GM19239 (cell line): ENCODE results near the gene ROBO1.

Experiments used
- DNase-seq: peaks from one replicate; pipeline ENCODE4 v3.0.0; 2011; ENCODE audit warnings: low spot score; ENCODE audit not compliant: insufficient read length
- FAIRE-seq: peaks from 2 replicates; lab custom pipeline; 2011; peaks lifted over from hg19 to GRCh38; lab: Jason Lieb, UNC

Gene ROBO1

DNA sequence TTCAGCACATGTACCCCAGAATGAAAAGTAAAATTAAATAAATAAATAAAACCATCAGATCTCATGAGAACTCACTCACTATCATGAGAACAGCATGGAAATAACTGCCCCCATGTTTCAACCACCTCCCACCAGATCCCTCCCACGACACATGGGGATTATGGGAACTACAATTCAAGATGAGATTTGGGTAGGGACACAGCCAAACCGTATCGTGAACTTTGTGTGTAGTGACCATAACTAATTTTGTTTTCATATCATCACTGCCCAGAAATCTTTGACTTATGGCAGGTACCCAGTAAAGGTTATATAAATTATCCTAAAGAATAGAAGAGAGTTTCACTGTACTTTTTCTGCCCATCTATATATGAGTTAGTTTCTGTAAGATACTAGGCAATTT is 766.5 kb downstream of the ROBO1 start:
- DNase-seq, result no peak
- FAIRE-seq, result no peak

DNA sequence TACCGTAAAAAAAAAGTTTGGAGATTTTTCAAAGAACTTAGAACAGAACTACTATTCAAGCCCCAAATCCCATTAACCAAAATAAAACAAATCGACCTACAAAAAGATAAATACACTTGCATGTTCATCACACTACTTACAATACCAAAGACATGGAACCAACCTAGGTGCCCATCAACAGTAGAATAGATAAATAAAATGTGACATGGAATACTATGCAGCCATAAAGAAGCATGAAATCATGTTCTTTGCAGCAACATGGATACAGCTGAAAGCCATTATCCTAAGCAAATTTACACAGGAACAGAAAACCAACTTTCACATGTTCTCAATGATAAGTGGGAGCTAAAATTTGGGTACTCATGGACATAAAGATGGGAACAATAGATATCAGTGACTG is 768.7 kb downstream of the ROBO1 start:
- FAIRE-seq (no peak), DNase-seq (no peak)

DNA sequence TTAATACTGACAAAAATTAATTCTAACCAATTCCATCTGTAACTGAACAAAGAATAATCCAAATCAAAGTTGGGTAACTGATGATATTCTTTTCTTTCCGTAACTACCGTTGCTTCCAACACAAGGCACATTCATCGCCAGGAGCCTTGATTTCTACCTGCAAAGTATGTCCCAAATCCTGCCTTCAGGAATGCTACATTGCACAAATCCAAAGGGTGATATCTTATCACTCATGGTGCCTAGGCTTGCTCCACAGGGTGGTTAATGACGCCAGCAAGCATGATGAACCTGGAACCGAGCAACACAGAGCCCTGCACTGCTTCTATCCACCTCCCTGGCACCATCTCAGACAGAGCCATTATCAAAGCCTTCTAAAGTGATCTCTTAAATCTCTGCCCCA is 772.7 kb downstream of the ROBO1 start:
- DNase-seq (no peak), FAIRE-seq (no peak)

DNA sequence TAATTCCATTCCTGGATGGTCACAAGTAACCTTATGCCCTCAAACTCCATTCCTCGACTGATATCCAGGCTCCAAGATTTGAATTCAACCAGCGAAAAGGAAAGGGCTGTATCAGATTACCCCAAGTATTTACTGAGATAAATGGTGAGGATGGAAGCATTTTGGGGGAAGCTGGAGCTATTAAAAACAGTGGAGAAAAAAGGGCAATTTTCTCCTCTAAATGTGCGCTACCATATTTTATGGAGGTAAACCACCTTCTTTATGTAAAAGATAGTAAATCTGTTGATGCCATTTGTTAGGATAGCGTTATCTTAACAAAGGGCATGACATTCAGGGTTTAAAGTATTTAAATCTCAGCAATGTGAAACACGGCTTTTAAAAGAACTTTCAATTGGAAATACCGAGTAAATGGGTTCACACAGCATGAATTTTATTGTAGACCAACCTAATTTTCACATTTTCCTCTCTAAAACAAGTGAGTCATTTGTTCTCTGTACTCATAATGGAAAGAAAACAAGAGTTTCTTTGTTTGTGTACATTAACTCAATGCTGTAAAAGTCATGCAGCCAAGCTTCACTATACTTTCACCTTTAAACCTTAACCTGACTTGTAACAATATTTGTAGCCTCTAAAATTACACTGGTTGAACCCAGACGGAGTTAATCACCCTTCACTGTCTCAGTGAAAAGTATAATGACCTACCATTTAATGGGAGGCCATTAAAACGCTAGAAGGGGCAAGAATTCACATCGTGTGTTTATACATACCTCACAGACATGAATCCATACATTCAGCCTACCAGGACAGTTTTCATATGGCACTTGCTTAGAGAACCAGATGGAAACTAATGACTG is 773.4 kb downstream of the ROBO1 start:
- FAIRE-seq, result no peak
- DNase-seq, result no peak

DNA sequence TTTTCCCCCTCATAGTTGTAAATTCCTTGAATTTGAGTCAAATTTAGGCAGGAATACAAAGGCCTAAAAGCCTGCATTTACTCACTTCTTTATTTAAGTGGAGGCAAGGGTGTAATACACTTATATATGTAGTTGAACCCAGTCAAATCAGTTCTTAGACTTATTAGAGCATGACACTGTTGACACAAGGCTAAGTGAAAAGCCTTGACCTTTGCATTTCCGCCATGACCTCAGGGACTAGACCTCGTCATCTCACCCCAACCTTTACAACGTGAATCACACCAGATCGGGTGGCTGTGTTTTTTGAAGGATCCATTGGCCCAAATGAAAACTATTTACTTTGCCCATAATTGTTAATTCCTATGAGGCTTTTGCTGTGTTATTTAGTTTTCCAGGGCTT is 774.4 kb downstream of the ROBO1 start:
- DNase-seq (no peak), FAIRE-seq (no peak)

- DNase-seq (no peak), FAIRE-seq (no peak)
Observed at GRCh38 chr3:78992830-78993229, 775.0 kb downstream of the ROBO1 start.

DNA sequence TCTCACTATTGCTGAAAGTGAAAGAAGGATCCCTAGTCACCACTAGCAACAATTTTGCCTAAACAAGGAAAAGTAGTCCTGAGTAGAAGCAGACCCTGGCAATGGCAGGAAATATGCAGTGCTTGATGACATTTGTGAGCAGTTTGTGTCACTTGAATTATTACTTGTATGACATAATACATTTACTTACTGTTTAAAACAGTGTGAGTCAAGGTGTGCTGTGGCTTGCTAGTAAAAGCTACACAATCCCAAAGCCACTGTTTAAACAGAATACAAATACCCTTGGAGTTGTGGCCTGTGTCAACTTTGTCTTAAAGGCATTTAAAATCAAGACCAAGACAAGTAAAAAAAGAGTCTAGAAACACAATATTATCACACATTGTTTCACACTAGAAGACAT is 775.4 kb downstream of the ROBO1 start:
- DNase-seq (no peak), FAIRE-seq (no peak)

DNA sequence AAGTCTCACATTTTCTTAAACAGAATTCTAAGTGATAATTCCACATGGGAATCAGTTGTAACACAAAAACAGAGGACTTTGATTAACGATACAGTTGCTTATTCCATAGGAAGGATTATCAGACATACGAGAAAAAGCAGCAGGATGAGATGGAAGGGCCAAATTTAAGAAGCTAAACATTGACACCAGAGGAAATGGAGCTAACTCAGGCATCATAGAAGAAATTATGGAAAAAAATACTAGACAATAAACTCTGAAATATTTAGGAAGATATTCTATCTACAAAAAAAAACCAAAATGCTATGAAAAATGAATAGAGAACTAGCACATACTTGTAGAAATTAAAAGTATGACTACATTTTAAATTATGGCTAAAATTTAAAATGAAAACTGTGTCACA is 776.1 kb downstream of the ROBO1 start:
- no peak for DNase-seq
- FAIRE-seq, result no peak

DNA sequence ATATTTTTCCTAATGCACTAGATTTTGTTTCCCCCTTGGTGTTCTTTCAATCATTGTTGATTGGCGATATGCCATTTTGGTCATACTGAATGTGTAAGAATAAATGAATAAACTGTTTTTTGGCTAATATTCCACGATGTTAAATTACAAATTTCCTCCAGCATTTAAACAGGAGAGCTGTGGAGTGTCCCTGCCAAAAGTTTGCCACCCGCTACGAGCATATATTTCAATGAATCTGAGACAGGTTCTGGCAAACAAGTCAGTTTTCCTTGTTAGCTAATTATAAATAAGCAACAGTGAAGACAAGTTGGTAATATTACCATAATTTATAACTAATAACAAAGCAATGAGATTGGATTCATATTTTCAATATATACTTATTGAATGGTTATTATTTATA is 777.6 kb downstream of the ROBO1 start:
- FAIRE-seq, result no peak
- no peak for DNase-seq

DNA sequence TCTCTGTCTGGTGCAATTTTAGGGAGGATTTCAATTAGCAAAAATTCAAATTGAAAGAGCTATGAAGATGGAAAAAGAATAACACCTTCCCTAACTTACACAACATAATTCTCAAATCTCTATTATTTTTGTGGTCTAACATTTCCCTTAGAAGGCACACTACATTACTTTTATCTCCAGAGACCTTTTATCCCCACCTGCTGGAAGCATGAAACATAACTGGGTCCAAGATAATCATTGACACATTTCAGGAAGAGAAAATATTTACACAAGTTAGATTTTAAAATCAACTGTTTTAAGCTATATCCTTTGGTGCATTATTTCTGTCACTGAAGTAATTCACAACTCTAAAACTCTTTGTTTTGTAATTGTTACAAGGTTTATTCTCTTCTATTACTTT is 779.5 kb downstream of the ROBO1 start:
- DNase-seq, result no peak
- no peak for FAIRE-seq

DNA sequence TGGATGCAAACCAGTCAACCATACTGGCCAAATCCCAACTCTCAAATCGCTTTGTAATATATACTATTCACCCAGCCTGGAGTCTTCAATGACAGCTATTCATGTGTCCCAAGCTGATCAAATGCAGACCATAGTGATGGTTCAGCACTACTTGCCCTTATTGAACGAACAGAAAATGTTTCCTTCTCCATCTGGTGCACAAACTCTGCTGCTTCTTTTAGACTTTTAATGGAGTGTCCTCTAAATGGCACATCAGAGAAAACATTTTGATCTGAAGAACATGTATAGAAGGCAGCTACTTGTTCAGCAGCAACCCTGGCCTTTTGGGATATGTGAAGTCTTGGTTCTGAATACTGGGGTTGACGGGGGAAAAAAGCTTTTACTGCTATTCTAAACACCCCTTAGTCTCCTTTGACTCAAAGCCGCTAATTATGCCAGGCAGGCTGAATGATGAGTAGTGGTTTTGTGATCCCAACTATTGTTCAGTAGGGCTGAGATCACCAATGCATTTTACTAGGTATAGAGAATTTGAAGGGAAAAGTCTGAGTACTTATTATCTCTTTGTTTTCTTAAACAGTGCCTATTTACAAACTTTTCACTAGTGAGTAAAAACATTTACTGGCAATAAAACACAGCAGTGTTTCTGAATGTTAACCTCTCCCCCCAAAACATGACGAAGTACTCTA is 781.2 kb downstream of the ROBO1 start:
- FAIRE-seq, result no peak
- DNase-seq, result no peak

- DNase-seq (no peak), FAIRE-seq (no peak)
Observed at GRCh38 chr3:78985981-78986380, 781.8 kb downstream of the ROBO1 start.

DNA sequence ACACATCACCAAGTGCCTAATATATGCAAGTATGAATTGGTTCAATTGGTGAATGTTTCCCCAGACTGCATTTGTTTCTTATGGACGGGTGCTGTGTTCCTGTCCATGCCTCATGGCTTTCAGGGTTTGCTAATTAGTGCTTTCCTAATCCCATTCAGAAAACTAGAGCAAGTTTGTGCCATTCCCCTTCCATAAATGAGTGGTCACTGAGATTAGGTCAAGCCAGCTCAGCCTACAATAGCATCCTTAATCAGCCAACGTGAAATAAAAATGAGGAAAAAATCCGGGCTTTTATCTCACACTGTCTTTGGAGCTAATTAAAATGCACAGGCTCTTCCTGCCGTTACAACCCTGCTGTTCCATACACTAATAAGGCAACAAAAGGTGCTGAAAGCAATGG is 788.8 kb downstream of the ROBO1 start:
- FAIRE-seq, result no peak
- no peak for DNase-seq

GRCh38 chr3:78978037-78978436 is 789.8 kb downstream of the ROBO1 start:
- no peak for FAIRE-seq
- no peak for DNase-seq

DNA sequence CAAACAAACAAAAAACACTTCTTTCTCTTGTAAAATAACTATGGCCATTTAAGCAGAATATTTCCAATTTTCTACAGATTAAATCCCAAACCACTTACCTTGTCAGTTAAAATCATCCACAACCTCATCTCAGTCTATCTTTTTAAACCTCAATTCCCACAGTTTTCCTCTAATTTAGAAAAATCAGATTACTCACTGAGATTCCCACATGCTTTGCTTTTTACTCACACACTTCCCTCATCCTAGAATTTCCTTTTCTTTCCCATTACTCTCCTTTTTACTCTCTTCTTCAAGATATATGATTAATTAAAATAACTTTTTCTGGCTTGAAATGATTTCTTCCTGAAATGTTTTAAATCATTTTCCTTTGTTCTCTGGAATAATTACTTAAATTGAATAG is 790.7 kb downstream of the ROBO1 start:
- no peak for DNase-seq
- no peak for FAIRE-seq

- DNase-seq, result no peak
- no peak for FAIRE-seq
Observed at GRCh38 chr3:78976200-78976599, 791.6 kb downstream of the ROBO1 start.

DNA sequence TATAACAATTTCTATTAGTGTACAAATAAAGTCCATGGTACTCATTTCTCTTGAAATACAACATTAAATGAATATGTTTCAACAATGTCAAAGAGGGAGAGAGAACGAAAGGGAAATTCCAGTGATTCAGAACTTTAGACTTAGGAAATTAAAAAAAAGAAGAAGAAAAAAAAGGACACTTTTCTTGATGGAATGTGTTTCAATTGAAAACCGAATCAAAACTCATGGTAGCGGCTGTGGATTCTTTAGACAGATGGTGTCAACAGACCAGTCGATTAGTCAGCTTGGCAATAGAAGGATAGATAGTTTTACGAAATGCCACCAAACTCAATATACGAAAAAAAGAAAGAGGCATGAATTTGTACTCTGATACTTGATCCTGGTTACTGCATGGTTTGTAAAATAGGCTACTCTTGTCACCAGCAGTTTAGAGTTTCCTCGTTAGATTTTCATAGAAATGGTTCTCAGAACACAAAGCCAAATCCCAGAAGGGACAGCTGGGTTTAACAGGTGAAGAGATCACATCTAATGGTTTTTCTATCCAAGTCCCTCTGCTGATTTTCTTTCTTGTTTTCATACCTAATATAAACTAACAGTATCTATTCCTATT is 793.5 kb downstream of the ROBO1 start:
- FAIRE-seq, result no peak

DNA sequence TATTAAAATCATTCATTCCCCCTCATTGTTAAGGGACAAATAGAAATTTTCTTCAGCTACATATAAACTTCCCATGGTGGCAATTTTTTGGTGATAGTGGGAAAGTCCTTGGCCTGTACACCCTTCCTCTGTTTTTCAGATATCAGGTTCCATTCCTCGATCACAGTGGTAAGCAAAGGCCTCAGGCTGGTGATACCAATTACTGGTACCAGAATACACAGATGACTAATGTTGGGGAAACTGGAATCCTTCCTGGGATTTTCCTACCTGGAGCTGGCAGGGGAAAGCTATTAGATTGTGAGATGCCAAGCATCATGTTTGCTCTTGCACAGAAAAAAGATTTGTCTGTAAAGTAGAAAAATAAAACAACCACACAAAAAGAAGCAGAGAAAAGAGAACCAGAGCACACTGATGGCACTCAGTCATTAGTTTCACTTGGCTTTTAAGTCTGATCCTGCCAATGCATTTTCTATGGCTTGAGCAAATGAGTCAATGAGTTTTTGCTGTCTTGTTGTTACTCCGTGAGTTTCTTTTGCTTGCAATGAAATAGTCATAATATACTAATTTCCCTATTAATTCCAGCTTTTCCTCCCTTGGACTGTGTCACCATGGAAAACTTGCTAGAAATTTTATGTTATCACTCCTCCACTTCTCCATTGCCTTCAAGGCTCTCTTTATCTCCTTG is 795.0 kb downstream of the ROBO1 start:
- DNase-seq, result no peak
- no peak for FAIRE-seq

More for the DNA sequence above, 793.5 kb downstream of the ROBO1 start:
- DNase-seq, result no peak

- FAIRE-seq, result no peak
- DNase-seq, result no peak
Observed at GRCh38 chr3:78970656-78971055, 797.1 kb downstream of the ROBO1 start.

DNA sequence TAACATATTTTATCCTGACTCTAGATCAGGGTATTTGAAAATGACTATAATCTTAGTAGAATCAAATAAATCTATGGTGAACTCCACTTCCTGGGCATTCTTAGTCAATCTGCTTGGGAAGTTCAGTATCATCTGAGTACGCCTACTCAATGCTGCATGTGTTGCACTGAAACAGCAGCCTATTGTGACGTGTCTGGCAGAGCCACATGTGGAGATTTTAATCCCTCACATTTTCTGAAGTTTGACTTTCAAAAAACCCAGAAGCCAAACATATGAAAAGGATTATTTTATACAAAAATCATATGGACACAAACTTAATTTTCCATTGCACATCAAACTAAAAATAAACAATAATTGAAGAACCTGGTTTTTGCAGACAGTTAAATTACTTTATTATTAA is 798.3 kb downstream of the ROBO1 start:
- DNase-seq (no peak), FAIRE-seq (no peak)

GRCh38 chr3:78967061-78967460 is 800.7 kb downstream of the ROBO1 start:
- no peak for DNase-seq
- no peak for FAIRE-seq
